NCI-H1436 treated with DMSO at 0.1 percent for 48 hours (cell line): ENCODE data around the gene GSTP1.
"Not testable (repeated sequence)": the region's sequence is repeated elsewhere in the genome, so short reads cannot be mapped to it uniquely, and the experiment has no call there.

Experiments used
- DNase-seq: peaks from one replicate; lab custom pipeline; 2025; lab: John Stamatoyannopoulos, UW

GSTP1 gene

DNA sequence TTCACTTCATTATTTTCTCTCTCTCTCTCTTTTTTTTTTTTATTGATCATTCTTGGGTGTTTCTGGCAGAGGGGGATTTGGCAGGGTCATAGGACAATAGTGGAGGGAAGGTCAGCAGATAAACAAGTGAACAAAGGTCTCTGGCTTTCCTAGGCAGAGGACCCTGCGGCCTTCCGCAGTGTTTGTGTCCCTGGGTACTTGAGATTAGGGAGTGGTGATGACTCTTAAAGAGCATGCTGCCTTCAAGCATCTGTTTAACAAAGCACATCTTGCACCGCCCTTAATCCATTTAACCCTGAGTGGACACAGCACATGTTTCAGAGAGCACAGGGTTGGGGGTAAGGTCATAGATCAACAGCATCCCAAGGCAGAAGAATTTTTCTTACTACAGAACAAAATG is 13.8 kb downstream of the GSTP1 start:
- DNase-seq = not testable (repeated sequence)

- not testable (repeated sequence) for DNase-seq
These were observed 14.4 kb downstream of the GSTP1 start for GRCh38 chr11:67597963-67598362.

- DNase-seq = no peak
These were observed 15.5 kb downstream of the GSTP1 start for GRCh38 chr11:67599149-67599548.

DNA sequence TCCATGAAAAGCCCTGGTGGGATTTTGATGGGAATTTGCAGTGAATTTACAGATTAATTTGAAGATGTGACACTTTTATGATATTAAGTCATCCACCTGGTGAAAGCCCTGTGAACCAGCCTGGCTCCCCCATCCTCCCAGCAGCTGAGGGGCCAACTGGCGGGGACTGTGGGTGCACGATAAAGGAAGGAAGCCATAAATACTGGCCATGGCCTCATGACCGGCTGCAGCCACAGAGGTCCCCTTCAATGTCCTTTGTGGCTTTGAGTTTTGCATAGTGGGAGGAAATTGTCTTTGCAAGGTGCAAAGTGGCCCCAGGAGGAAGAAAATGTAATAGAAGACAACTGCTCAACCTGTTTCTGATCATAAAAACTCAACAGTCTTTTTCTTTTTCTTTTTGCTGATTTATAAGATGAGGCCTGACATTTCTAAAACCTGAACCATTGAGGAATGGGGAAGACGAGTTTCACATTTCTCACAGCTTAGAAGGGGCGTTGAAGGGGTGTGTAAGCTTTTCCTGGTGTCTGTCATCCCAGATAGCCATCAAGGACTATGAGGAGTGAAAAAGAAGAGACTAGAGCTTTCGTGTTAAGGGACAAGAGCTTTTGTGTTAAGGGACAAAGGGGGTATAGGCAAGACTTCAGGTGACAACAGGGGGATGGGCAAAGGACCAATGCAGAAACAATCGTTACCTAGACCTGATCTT is 16.9 kb downstream of the GSTP1 start:
- DNase-seq = no peak

GRCh38 chr11:67601098-67601497 is 17.5 kb downstream of the GSTP1 start:
- DNase-seq = no peak

- DNase-seq = not testable (repeated sequence)
These were observed 20.5 kb downstream of the GSTP1 start for GRCh38 chr11:67604119-67604518.

- DNase-seq = no peak
These were observed 21.2 kb downstream of the GSTP1 start for GRCh38 chr11:67604815-67605214.

GRCh38 chr11:67605231-67606011 is 21.8 kb downstream of the GSTP1 start:
- no peak for DNase-seq

DNA sequence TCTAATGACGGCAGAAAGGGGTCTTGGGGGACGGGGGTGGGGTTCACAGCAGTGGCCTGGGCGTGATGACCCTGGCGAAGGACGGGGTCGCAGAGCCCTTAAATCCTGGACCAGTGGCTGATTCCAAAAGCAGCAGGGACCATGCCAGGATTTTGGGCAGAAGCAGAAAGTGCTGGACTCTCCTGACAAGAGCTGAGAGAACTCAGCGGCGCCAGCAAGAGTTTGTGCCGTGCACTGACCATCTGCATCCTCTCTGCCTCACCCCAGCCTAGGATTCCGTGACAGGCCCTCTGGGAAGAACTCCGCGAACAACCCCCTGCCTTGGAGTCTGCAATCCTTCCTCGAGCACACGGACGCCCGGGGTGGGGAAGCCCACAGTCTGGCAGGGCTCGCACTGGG is 22.5 kb downstream of the GSTP1 start:
- DNase-seq = no peak

- DNase-seq = peak; percentile 63
These were observed 23.1 kb downstream of the GSTP1 start, which contains the start of gene NDUFV1 for GRCh38 chr11:67606492-67607295. NDUFV1 (plus strand) TSS chr11:67606936; CDS start chr11:67607005, 69 bp downstream.

DNA sequence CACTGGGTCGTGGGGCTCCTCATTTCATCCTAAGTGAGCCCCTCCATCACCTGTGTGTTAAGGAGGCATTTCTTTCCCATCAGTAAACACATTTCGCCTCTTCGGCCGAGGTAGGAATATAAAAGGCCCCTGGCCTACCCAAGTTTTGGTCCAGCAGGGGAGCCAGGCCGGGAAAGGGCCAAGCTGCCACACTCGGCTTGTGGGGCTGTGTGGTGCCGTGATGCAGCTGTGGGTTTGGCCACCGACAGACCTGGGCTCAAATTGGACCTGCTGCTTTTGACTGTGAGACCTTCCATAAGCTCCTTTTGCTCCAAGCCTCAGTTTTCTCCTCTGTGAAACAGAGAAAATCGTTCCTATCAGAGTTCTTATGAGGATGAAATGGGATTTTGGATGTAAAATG is 23.9 kb downstream of the GSTP1 start:
- DNase-seq = no peak

GRCh38 chr11:67608486-67608885 is 24.9 kb downstream of the GSTP1 start:
- DNase-seq = no peak

DNA sequence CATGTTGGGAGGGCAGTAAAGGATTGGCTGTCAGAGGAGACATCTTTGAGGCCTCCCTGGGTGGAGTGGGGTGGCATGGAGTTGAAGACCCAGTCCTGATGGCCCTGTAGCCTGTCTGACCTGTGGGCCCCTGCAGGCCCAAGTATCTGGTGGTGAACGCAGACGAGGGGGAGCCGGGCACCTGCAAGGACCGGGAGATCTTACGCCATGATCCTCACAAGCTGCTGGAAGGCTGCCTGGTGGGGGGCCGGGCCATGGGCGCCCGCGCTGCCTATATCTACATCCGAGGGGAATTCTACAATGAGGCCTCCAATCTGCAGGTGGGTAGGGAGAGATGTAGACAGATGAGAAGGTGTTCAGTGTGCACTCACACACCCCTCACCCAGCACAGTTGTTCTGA is 25.7 kb downstream of the GSTP1 start:
- DNase-seq = no peak

GRCh38 chr11:67610302-67610868 is 26.8 kb downstream of the GSTP1 start:
- DNase-seq = no peak

DNA sequence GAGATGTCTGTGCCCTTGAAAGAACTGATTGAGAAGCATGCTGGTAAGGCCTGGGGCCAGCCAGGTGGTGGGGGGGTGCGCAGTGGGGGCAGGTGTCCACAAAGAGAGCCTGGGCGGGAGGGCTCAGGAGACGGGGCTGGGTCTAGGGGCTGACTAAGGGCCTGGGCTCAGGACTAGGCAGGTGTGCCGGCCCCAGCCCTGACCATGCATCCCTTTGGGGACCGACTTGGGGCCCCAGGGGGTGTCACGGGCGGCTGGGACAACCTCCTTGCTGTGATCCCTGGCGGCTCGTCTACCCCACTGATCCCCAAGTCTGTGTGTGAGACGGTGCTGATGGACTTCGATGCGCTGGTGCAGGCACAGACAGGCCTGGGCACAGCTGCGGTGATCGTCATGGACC is 27.6 kb downstream of the GSTP1 start:
- no peak for DNase-seq

DNA sequence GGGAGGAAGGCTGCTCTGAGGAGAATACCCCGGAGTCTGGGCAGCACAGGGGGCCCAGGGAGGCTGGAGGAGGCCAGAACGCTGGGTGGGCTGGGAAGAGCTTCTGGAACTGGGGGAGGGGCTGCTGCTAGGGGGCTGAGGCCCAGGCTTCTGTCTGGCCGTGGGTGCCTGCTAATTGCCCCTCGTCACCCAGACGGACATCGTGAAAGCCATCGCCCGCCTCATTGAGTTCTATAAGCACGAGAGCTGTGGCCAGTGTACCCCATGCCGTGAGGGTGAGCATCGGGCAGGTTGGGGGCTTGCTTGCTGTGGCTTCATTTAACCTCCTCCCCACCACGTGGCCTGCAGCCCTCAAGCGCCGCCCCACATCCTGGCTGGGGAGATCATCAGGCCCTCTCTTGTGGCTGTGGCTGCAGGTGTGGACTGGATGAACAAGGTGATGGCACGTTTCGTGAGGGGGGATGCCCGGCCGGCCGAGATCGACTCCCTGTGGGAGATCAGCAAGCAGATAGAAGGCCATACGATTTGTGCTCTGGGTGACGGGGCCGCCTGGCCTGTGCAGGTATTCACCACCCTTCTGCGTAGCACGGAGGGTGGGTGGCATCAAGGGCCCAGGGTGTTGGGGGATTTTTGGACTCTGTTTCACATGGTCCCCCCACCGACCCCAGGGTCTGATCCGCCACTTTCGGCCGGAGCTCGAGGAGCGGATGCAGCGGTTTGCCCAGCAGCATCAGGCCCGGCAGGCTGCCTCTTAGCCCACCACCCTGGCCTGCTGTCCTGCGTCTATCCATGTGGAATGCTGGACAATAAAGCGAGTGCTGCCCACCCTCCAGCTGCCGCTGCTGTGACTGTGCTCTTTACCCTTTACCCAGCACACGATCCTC is 28.3 kb downstream of the GSTP1 start:
- DNase-seq = no peak

DNA sequence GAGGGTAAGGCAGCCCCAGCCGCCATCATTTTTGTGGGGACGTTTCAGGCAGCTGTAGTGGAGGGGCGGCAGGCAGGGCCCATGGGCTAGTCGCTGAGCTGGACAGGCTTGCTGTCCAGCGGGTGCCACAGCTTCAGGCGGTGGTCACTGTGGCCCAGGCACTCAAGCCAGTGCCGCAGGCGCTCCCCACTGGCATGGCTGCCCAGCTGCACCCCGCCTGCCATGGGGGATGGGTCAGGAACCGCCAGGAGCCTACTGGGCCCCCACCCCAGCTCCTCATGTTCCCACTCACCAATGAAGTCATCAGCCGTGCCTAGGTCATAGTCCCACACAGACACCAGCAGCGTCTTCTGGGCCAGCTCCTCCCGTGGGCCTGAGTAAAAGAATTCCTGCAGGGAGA is 29.1 kb downstream of the GSTP1 start:
- DNase-seq = no peak

DNA sequence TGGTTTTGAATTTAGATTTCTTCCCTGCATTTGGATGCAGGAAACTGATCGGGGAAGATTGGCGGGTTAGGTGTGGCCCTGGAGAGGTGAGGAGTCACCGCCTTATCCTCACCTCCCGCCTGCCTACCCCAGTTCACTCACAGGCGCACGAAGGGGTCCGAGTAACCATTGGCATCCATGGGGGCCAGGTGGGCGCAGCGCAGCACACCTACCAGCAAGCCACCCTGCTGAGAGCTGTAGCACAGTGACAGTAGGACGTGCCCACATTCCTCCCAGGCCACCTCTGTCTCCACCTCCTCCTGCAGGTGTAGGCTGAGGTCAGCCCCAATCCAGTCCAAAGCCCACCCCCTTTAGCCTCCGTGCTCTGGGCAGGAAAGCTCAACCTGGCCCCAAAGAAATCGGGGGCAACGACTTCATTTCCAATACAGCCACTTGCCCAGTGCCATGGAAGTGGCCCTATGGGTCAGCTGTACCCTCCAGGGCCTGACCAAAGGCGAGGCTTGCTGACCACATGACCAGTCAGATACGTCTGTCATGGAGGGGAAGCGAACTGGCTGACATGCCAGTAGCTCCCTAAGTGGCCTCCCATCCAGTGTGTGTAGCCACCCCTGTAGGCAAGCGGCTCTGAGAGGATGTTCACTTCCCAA is 29.8 kb downstream of the GSTP1 start:
- DNase-seq = no peak

DNA sequence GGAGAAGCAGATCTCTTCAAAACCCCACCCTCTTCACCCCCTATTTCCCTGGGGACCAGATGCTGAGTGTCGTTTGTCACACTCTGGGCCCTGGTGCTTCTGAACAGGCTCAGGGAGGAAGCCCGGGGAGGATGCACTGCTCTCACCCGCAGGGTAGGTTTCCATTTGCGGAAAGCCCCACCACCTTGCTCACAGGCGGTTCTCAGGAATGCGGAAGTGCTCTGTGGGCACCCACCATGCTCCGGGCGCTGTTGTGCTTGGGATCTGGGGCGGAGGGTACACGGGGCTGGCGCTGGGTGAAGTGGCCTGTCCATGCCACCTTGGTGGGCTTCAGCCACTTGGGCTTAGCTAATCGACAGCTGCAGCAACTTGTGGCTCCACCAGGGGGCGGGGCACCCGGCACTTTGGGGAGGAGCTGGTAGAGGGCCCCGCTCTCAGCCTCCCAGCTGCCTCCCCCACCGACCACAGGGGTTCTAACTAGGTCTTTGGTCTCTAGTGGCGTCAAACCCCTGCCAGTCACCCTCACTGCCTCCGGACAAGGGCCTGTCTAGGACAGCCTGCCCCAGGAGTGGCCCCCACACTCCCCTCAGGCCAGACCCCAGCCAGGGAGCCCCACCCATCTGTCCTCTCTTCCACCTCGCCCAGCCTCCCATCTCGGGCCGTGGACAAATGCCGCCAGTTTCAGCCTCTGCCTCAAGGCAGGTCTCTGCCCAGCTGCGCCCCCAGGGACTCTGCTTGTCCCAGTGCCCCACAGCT is 30.5 kb downstream of the GSTP1 start:
- DNase-seq = no peak
